H1 (cell line): ENCODE data around the gene WASF1. TPM values are rescaled to one million over a fixed set of nuclear protein-coding genes. Genes with fewer than 3 reads are reported as not detected.

ENCODE experiments used
- CTCF ChIA-PET: fragments of 300-600 bp; sonication (Branson Sonifier 250); formaldehyde crosslinking; loops from one replicate; lab custom pipeline; 2021; ENCODE audit not compliant: partially characterized antibody; lab: Charles Lee
- POLR2A ChIA-PET: fragments of 300-600 bp; sonication (Branson Sonifier 250); formaldehyde crosslinking; loops from one replicate; lab custom pipeline; 2021; ENCODE audit warnings: inconsistent platforms; ENCODE audit not compliant: partially characterized antibody; lab: Charles Lee
- DNase-seq, 2 experiments: peaks; one replicate each; pipeline versions ENCODE4 v3.0.0 to v3.0.0-alpha.2; 2010 to 2022; ENCODE audit warnings: low spot score in 2 of 2, low read depth in 1 of 2, mixed read lengths in 1 of 2
- FAIRE-seq: peaks from 2 replicates; lab custom pipeline; 2011; peaks lifted over from hg19 to GRCh38; lab: Jason Lieb, UNC
- H2AFZ ChIP-seq: 2 replicates; pipeline ENCODE4 v1.8.1; 2012; ENCODE audit warnings: low read length, inconsistent platforms
- H2AK5ac ChIP-seq: 2 replicates; pipeline ENCODE4 v1.6.1; 2013; ENCODE audit warnings: low read depth, low read length
- H2BK120ac ChIP-seq: replicated peaks from 2 replicates; pipeline ENCODE3; 2013; ENCODE audit warnings: low read depth, low read length, inconsistent platforms
- H2BK12ac ChIP-seq: 2 replicates; pipeline ENCODE4 v1.6.1; 2013; ENCODE audit warnings: low read depth, low read length
- H2BK15ac ChIP-seq: 2 replicates; pipeline ENCODE4 v1.6.1; 2013; ENCODE audit warnings: low read length
- H2BK20ac ChIP-seq: 2 replicates; pipeline ENCODE4 v1.6.1; 2013; ENCODE audit warnings: low read length
- H2BK5ac ChIP-seq: 2 replicates; pipeline ENCODE4 v1.6.1; 2013; ENCODE audit warnings: low read depth, low read length
- H3K14ac ChIP-seq: 2 replicates; pipeline ENCODE4 v1.6.1; 2013; ENCODE audit warnings: inconsistent platforms; ENCODE audit not compliant: insufficient read length
- H3K18ac ChIP-seq: 2 replicates; pipeline ENCODE4 v1.6.1; 2013; ENCODE audit warnings: low read length; ENCODE audit errors: extremely low read depth
- H3K23ac ChIP-seq: 2 replicates; pipeline ENCODE4 v1.6.1; 2013; ENCODE audit warnings: inconsistent platforms; ENCODE audit not compliant: insufficient read length
- H3K23me2 ChIP-seq: 2 replicates; pipeline ENCODE4 v1.6.1; 2013; ENCODE audit warnings: low read depth, low read length
- H3K27ac ChIP-seq: 2 replicates; pipeline ENCODE4 v1.6.1; 2011; ENCODE audit warnings: low read depth, low read length, inconsistent platforms
- H3K27me3 ChIP-seq, 4 experiments: replicated peaks in 1 of 4; 1 replicate in 1 of 4; 2 replicates in 3 of 4; pipeline versions ENCODE4 v1.6.1 to v1.8.1; 2011 to 2013; ENCODE audit warnings: low read length in 3 of 4, mild to moderate bottlenecking in 3 of 4, inconsistent platforms in 2 of 4, mixed read lengths in 2 of 4, moderate library complexity in 1 of 4; ENCODE audit not compliant: control insufficient read depth in 3 of 4, insufficient read depth in 3 of 4; ENCODE audit errors: extremely low read depth in 1 of 4
- H3K36me3 ChIP-seq, 4 experiments: 2 replicates each; pipeline versions ENCODE4 v1.6.1 to v1.8.1; 2011 to 2013; ENCODE audit warnings: mild to moderate bottlenecking in 4 of 4, low read length in 3 of 4, moderate library complexity in 2 of 4, control low read depth in 1 of 4, inconsistent platforms in 1 of 4; ENCODE audit not compliant: insufficient read depth in 4 of 4, control insufficient read depth in 2 of 4
- H3K4ac ChIP-seq: replicated peaks from 2 replicates; pipeline ENCODE3; 2013; ENCODE audit warnings: low read length, low read depth, mixed read lengths, inconsistent platforms; ENCODE audit not compliant: insufficient read length
- H3K4me1 ChIP-seq, 4 experiments: replicated peaks in 1 of 4; 1 replicate in 1 of 4; 2 replicates in 3 of 4; pipeline versions ENCODE4 v1.6.1 to v1.8.1; 2011 to 2013; ENCODE audit warnings: low read length in 3 of 4, inconsistent platforms in 2 of 4, mixed read lengths in 1 of 4; ENCODE audit not compliant: insufficient read depth in 4 of 4, control insufficient read depth in 3 of 4
- H3K4me2 ChIP-seq, 2 experiments: 2 replicates each; pipeline versions ENCODE4 v1.6.1 to v1.8.1; 2011 to 2013; ENCODE audit warnings: low read depth in 2 of 2, low read length in 2 of 2, control low read depth in 1 of 2, inconsistent platforms in 1 of 2, mild to moderate bottlenecking in 1 of 2; ENCODE audit not compliant: insufficient read depth in 1 of 2
- H3K4me3 ChIP-seq, 4 experiments: fragments of 200-600, 300-600 bp in 1 of 4; sonication (generic), shearing (Covaris generic), sonication (Bioruptor Twin) in 1 of 4; 2 replicates each; pipeline versions ENCODE4 v1.5.1 to v1.8.1; 2011 to 2016; ENCODE audit warnings: low read length in 4 of 4, low read depth in 3 of 4, control low read depth in 2 of 4, inconsistent platforms in 2 of 4, mild to moderate bottlenecking in 2 of 4, mixed read lengths in 1 of 4, moderate library complexity in 1 of 4; ENCODE audit not compliant: insufficient read depth in 2 of 4; ENCODE audit errors: extremely low read depth in 1 of 4
- H3K56ac ChIP-seq: replicated peaks from 2 replicates; pipeline ENCODE3; 2013; ENCODE audit warnings: low read depth, mild to moderate bottlenecking, mixed read lengths, low read length, inconsistent platforms; ENCODE audit not compliant: insufficient read length
- H3K79me1 ChIP-seq: 2 replicates; pipeline ENCODE4 v1.6.1; 2013; ENCODE audit warnings: low read depth, low read length, control low read depth
- H3K79me2 ChIP-seq, 2 experiments: 2 replicates each; pipeline versions ENCODE4 v1.6.1 to v1.8.1; 2012 to 2013; ENCODE audit warnings: low read length in 2 of 2, mild to moderate bottlenecking in 2 of 2, inconsistent platforms in 1 of 2; ENCODE audit not compliant: insufficient read depth in 2 of 2, control insufficient read depth in 1 of 2
- H3K9ac ChIP-seq, 4 experiments: replicated peaks in 1 of 4; 1 replicate in 1 of 4; 2 replicates in 3 of 4; pipeline versions ENCODE4 v1.6.1 to v1.8.1; 2011 to 2013; ENCODE audit warnings: low read depth in 3 of 4, low read length in 3 of 4, control low read depth in 2 of 4, mild to moderate bottlenecking in 2 of 4, moderate library complexity in 2 of 4, inconsistent platforms in 1 of 4; ENCODE audit errors: extremely low read depth in 1 of 4
- H3K9me3 ChIP-seq, 2 experiments: 2 replicates each; pipeline versions ENCODE4 v1.6.1 to v1.8.1; 2012 to 2013; ENCODE audit warnings: mild to moderate bottlenecking in 2 of 2, moderate library complexity in 2 of 2, control low read depth in 1 of 2, inconsistent platforms in 1 of 2, low read depth in 1 of 2, low read length in 1 of 2, mixed read lengths in 1 of 2; ENCODE audit not compliant: insufficient read depth in 2 of 2
- H4K20me1 ChIP-seq, 2 experiments: replicated peaks in 1 of 2; 2 replicates each; pipeline versions ENCODE3 to v1.8.1; 2011 to 2013; ENCODE audit warnings: inconsistent platforms in 2 of 2, low read length in 2 of 2, mild to moderate bottlenecking in 1 of 2; ENCODE audit not compliant: insufficient read depth in 2 of 2, control insufficient read depth in 1 of 2
- H4K5ac ChIP-seq: 2 replicates; pipeline ENCODE4 v1.6.1; 2013; ENCODE audit warnings: low read length, low read depth, mixed read lengths, inconsistent platforms; ENCODE audit not compliant: insufficient read length
- H4K8ac ChIP-seq: 2 replicates; pipeline ENCODE4 v1.8.0; 2013; ENCODE audit warnings: mild to moderate bottlenecking, moderate library complexity, low read length, inconsistent platforms; ENCODE audit not compliant: insufficient read depth; ENCODE audit errors: extremely low read depth
- H4K91ac ChIP-seq: replicated peaks from 2 replicates; pipeline ENCODE3; 2013; ENCODE audit warnings: low read length, mixed read lengths, inconsistent platforms; ENCODE audit not compliant: insufficient read length
- CEBPB ChIP-seq: IDR thresholded peaks from 2 replicates; pipeline ENCODE4 v1.6.1; 2012; ENCODE audit warnings: low read depth, low read length
- GABPA ChIP-seq: IDR thresholded peaks from 2 replicates; pipeline ENCODE4 v1.6.1; 2011; ENCODE audit warnings: mild to moderate bottlenecking, low read length, moderate library complexity, borderline replicate concordance; ENCODE audit not compliant: insufficient read depth
- WGBS, 2 experiments: shearing (Covaris generic) in 1 of 2; methylation state at CpG; one replicate each; pipeline versions ENCODE4 v1.1.6 to v1.1.7; 2013 to 2015; ENCODE audit warnings: low lambda C conversion rate in 2 of 2, mixed read lengths in 2 of 2, inconsistent platforms in 1 of 2, low coverage in 1 of 2, missing lambda C conversion rate in 1 of 2; ENCODE audit not compliant: insufficient replicate concordance in 2 of 2, insufficient coverage in 1 of 2, insufficient read length in 1 of 2; ENCODE audit errors: extremely low coverage in 1 of 2, missing lambda C conversion rate in 1 of 2; 5-methylcytosine and 5-hydroxymethylcytosine counted together
- polyA plus RNA-seq, 7 experiments: library from polyadenylated mRNA; depleted of rRNA in 3 of 7; stranded (reverse) in 5 of 7; unstranded in 2 of 7; fragments of >200 nt in 5 of 7; fragments of 200-250 nt in 2 of 7; gene quantifications; 1 replicate in 5 of 7; 2 replicates in 1 of 7; 4 replicates in 1 of 7; pipeline versions ENCODE4 v1.2.1 to v1.2.3, GENCODE V29; 2011 to 2013; ENCODE audit warnings: missing spikeins in 2 of 7, mixed read lengths in 2 of 7
- total RNA-seq: library from RNA; stranded (reverse); fragmentation: NEBNext Ultra II Directional; extraction: Animal tissue kit (Norgen Biotek cat#: 25700); gene quantifications from 2 replicates; pipeline ENCODE4 v1.2.1, GENCODE V29; 2021

WASF1 gene
- total and polyA plus RNA-seq, 2 of the 8 experiments (the other 6 are each of a cell fraction or from before 2014, with no cell fraction given) = 37.6 to 39.9 TPM

- Histone ChIP-seq H3K23me2 (peaks cover 3% of the 10 kb centered on the region; the same call in 1 of the 2 replicates), H3K18ac (no peak overlapping the region), H2BK5ac (no peak overlapping the region), H4K20me1 (peaks cover 3 to 8% of the 10 kb centered on the region in 2 experiments), H3K14ac (no peak overlapping the region), H3K4me3 (no peak overlapping the region), H3K4me2 (no peak overlapping the region), H3K27me3 (no peaks in the 10 kb centered on the region), H3K4ac (no peak overlapping the region), H2AFZ (no peak overlapping the region), H3K79me2 (peaks cover 2 to 94% of the 10 kb centered on the region in 2 experiments), H3K56ac (no peak overlapping the region), H3K9ac (no peak overlapping the region), H3K36me3 (no peaks in the 10 kb centered on the region; a peak in 1 of 8 replicates), H3K9me3 (no peaks in the 10 kb centered on the region), H4K8ac (no peak overlapping the region), H2BK120ac (no peak overlapping the region), H3K4me1 (peaks cover 0 to 9% (median 3%) of the 10 kb centered on the region in 4 experiments; a peak in 3 of 7 replicates), H2BK15ac (no peak overlapping the region), H3K23ac (no peak overlapping the region), H2BK12ac (no peak overlapping the region), H3K27ac (no peak overlapping the region), H2AK5ac (no peak overlapping the region), H4K91ac (no peak overlapping the region), H2BK20ac (no peak overlapping the region), H3K79me1 (0 out of 2 replicates have a peak, but pooled peaks cover 6% of the 10 kb centered on the region), H4K5ac (no peak overlapping the region)
- ChIA-PET CTCF (no interaction called here), POLR2A (no interaction called here)
- FAIRE-seq (no peak), DNase-seq (no peak)
- WGBS, 2 experiments = 91% methylated on average over 4 of the region's 4 CpGs; no CpG with 5 or more reads in 1 of the 2 experiments
- TF ChIP-seq GABPA (no peak), CEBPB (no peak)
These were observed 5.9 kb downstream of the WASF1 start for GRCh38 chr6:110173506-110174132.
